A549 (cell line): ENCODE results near the gene IKZF5. TPM values are rescaled to one million over a fixed set of nuclear protein-coding genes. Genes with fewer than 3 reads are reported as not detected.

Source experiments
- ATAC-seq, 2 experiments: fragments of 200-7000 bp in 1 of 2; fragments of >200 bp in 1 of 2; cut with Nextera tagmentation in 1 of 2; cut with Tn5 transposase in 1 of 2; 3 replicates each; pipeline versions ENCODE4 v1.8.0 to v1.9.1; 2018 to 2020; ENCODE audit warnings: mild to moderate bottlenecking in 1 of 2, moderate library complexity in 1 of 2
- CTCF ChIA-PET: fragments of 300-600 bp; sonication (Branson Sonifier 250); formaldehyde crosslinking; extraction: SDS; loops from one replicate; lab custom pipeline; 2021; ENCODE audit warnings: antibody characterized with exemption, inconsistent platforms; lab: Yijun Ruan, JAX
- POLR2A ChIA-PET: fragments of 350-600 bp; formaldehyde crosslinking; extraction: SDS; loops from one replicate; lab custom pipeline; 2021; ENCODE audit warnings: antibody characterized with exemption, inconsistent platforms; lab: Yijun Ruan, JAX
- DNase-seq, 2 experiments: peaks; one replicate each; pipeline versions ENCODE4 v3.0.0 to v3.0.0-alpha.2; 2011 to 2016; ENCODE audit warnings: low read depth in 1 of 2, low spot score in 1 of 2
- FAIRE-seq: peaks from 2 replicates; lab custom pipeline; 2011; peaks lifted over from hg19 to GRCh38; lab: Jason Lieb, UNC
- H3K27ac ChIP-seq, 2 experiments: fragments of >200 bp; sonication (Bioruptor Twin); formaldehyde crosslinking; 3 replicates each; pipeline ENCODE4 v1.5.1; 2016 to 2017
- H3K4me1 ChIP-seq: fragments of >200 bp; sonication (Bioruptor Twin); formaldehyde crosslinking; 3 replicates; pipeline ENCODE4 v1.6.1; 2016
- H3K4me2 ChIP-seq: fragments of >200 bp; sonication (Bioruptor Twin); formaldehyde crosslinking; 3 replicates; pipeline ENCODE4 v1.6.1; 2016
- H3K4me3 ChIP-seq: fragments of >200 bp; sonication (Bioruptor Twin); formaldehyde crosslinking; 3 replicates; pipeline ENCODE4 v1.5.1; 2016
- H3K9me3 ChIP-seq: fragments of >200 bp; sonication (Bioruptor Twin); formaldehyde crosslinking; 3 replicates; pipeline ENCODE4 v1.6.1; 2016
- ATOH8 ChIP-seq: fragments of 250-450 bp; sonication (Bioruptor Pico); IDR thresholded peaks from 2 replicates; pipeline ENCODE4 v1.5.0; 2020; ENCODE audit warnings: low read depth, mild to moderate bottlenecking, moderate library complexity
- BHLHE40 ChIP-seq: IDR thresholded peaks from 2 replicates; pipeline ENCODE4 v1.6.1; 2012; ENCODE audit warnings: low read depth, low read length, inconsistent platforms
- CBX2 ChIP-seq: fragments of 200-600 bp; sonication (generic); IDR thresholded peaks from 2 replicates; pipeline ENCODE4 v1.6.1; 2016; ENCODE audit warnings: low read depth, mild to moderate bottlenecking, borderline replicate concordance
- CEBPB ChIP-seq, 2 experiments: fragments of >200 bp in 1 of 2; sonication (Bioruptor Twin) in 1 of 2; formaldehyde crosslinking in 1 of 2; IDR thresholded peaks; 2 replicates each; pipeline ENCODE4 v1.6.1; 2012 to 2016
- CHD4 ChIP-seq: fragments of 200-600 bp; sonication (generic); IDR thresholded peaks from 2 replicates; pipeline ENCODE4 v1.6.1; 2016; ENCODE audit warnings: antibody characterized with exemption, mild to moderate bottlenecking, borderline replicate concordance
- EHMT2 ChIP-seq: fragments of 200-600 bp; sonication (generic); IDR thresholded peaks from 2 replicates; pipeline ENCODE4 v1.6.1; 2016; ENCODE audit warnings: antibody characterized with exemption, low read depth, mild to moderate bottlenecking, moderate library complexity
- ELK1 ChIP-seq: fragments of 150-350 bp; IDR thresholded peaks from 2 replicates; pipeline ENCODE4 v1.6.1; 2014; ENCODE audit warnings: low read depth, mild to moderate bottlenecking, low read length
- FOSB ChIP-seq: fragments of 250-450 bp; sonication (Bioruptor Pico); IDR thresholded peaks from 2 replicates; pipeline ENCODE4 v1.5.0; 2020; ENCODE audit warnings: mild to moderate bottlenecking, moderate library complexity
- FOXS1 ChIP-seq: fragments of 250-450 bp; sonication (Bioruptor Pico); IDR thresholded peaks from 2 replicates; pipeline ENCODE4 v1.5.0; 2020; ENCODE audit warnings: mild to moderate bottlenecking, moderate library complexity
- GATA3 ChIP-seq: IDR thresholded peaks from 2 replicates; pipeline ENCODE4 v1.6.1; 2012; ENCODE audit warnings: borderline replicate concordance
- HDAC2 ChIP-seq: fragments of 200-600 bp; sonication (generic); IDR thresholded peaks from 2 replicates; pipeline ENCODE4 v1.6.1; 2016
- HOXB13 ChIP-seq: fragments of 250-450 bp; sonication (Bioruptor Pico); IDR thresholded peaks from 2 replicates; pipeline ENCODE4 v1.5.0; 2020; ENCODE audit warnings: low read depth, mild to moderate bottlenecking, moderate library complexity
- HOXB5 ChIP-seq: fragments of 250-450 bp; sonication (Bioruptor Pico); IDR thresholded peaks from 2 replicates; pipeline ENCODE4 v1.5.0; 2020; ENCODE audit warnings: mild to moderate bottlenecking, moderate library complexity
- JUN ChIP-seq, 2 experiments: fragments of >200 bp; sonication (Bioruptor Twin); formaldehyde crosslinking; IDR thresholded peaks; 2 replicates in 1 of 2; 3 replicates in 1 of 2; pipeline ENCODE4 v1.6.1; 2016 to 2017
- JUNB ChIP-seq: fragments of >200 bp; sonication (Bioruptor Twin); formaldehyde crosslinking; IDR thresholded peaks from 2 replicates; pipeline ENCODE4 v1.6.1; 2016
- KDM5A ChIP-seq: fragments of 200-600 bp; sonication (generic); IDR thresholded peaks from 2 replicates; pipeline ENCODE4 v1.6.1; 2016; ENCODE audit warnings: antibody characterized with exemption, mild to moderate bottlenecking
- MAX ChIP-seq: IDR thresholded peaks from 2 replicates; pipeline ENCODE4 v1.6.1; 2012
- MYC ChIP-seq: IDR thresholded peaks from 2 replicates; pipeline ENCODE4 v1.6.1; 2012; ENCODE audit warnings: mild to moderate bottlenecking, inconsistent platforms, low read length, improper control_type of control experiment, borderline replicate concordance
- NR3C1 ChIP-seq: fragments of >200 bp; sonication (Bioruptor Twin); formaldehyde crosslinking; IDR thresholded peaks from 3 replicates; pipeline ENCODE4 v1.6.1; 2017
- PBX3 ChIP-seq: IDR thresholded peaks from 2 replicates; pipeline ENCODE4 v1.6.1; 2012
- PHF8 ChIP-seq: fragments of 200-600 bp; sonication (generic); IDR thresholded peaks from 2 replicates; pipeline ENCODE4 v1.6.1; 2016; ENCODE audit warnings: low read depth, mild to moderate bottlenecking, antibody characterized with exemption, moderate library complexity, borderline replicate concordance
- POLR2AphosphoS2 ChIP-seq: conservative IDR thresholded peaks from 2 replicates; pipeline ENCODE4 v1.6.1; 2012; ENCODE audit warnings: low read length, improper control_type of control experiment, inconsistent platforms
- RARB ChIP-seq: fragments of 250-450 bp; sonication (Bioruptor Pico); IDR thresholded peaks from 2 replicates; pipeline ENCODE4 v1.8.0; 2021; ENCODE audit warnings: mild to moderate bottlenecking, moderate library complexity
- RCOR1 ChIP-seq: fragments of 150-350 bp; IDR thresholded peaks from 2 replicates; pipeline ENCODE4 v1.6.1; 2014; ENCODE audit warnings: antibody characterized with exemption, low read length, low read depth
- RFX5 ChIP-seq: fragments of 450-650 bp; IDR thresholded peaks from 2 replicates; pipeline ENCODE4 v1.7.1; 2014; ENCODE audit warnings: antibody characterized with exemption, mild to moderate bottlenecking, moderate library complexity
- RNF2 ChIP-seq: fragments of 200-600 bp; sonication (generic); IDR thresholded peaks from 2 replicates; pipeline ENCODE4 v1.6.1; 2016; ENCODE audit warnings: low read depth, mild to moderate bottlenecking, antibody characterized with exemption, moderate library complexity, borderline replicate concordance
- SMC3 ChIP-seq: fragments of >200 bp; sonication (Bioruptor Twin); formaldehyde crosslinking; IDR thresholded peaks from 3 replicates; pipeline ENCODE4 v1.6.1; 2018; ENCODE audit warnings: inconsistent platforms
- TFCP2L1 ChIP-seq: fragments of 250-450 bp; sonication (Bioruptor Pico); IDR thresholded peaks from 2 replicates; pipeline ENCODE4 v1.5.0; 2021; ENCODE audit warnings: mild to moderate bottlenecking
- TP53 ChIP-seq: fragments of 250-450 bp; sonication (Bioruptor Pico); IDR thresholded peaks from 2 replicates; pipeline ENCODE4 v1.5.0; 2021; ENCODE audit warnings: mild to moderate bottlenecking, moderate library complexity
- WGBS: methylation state at CpG from one replicate; pipeline ENCODE4 v1.1.6; 2017; ENCODE audit errors: missing lambda C conversion rate; 5-methylcytosine and 5-hydroxymethylcytosine counted together
- polyA plus RNA-seq, 4 experiments: library from polyadenylated mRNA; depleted of rRNA in 3 of 4; stranded (reverse); fragments of >200 nt; fragmentation: RNase III in 1 of 4; extraction: RNeasy Plus Mini Kit Qiagen cat#74134 plus additional on column Dnase treatment in 1 of 4; gene quantifications; 2 replicates in 3 of 4; 3 replicates in 1 of 4; pipeline ENCODE4 v1.2.3, GENCODE V29; 2011 to 2017
- TF ChIP-seq, protein P1 (sequence below): fragments of >200 bp; sonication (Bioruptor Twin); formaldehyde crosslinking; IDR thresholded peaks from 2 replicates; pipeline ENCODE4 v1.6.1; 2016
- TF ChIP-seq, protein P2 (sequence below): fragments of >200 bp; sonication (Bioruptor Twin); formaldehyde crosslinking; IDR thresholded peaks from 3 replicates; pipeline ENCODE4 v1.5.1; 2016
- TF ChIP-seq, protein P3 (sequence below): IDR thresholded peaks from 2 replicates; pipeline ENCODE4 v1.6.1; 2012; ENCODE audit warnings: low read depth, borderline replicate concordance

The IKZF5 gene
- polyA plus RNA-seq, 2 of the 4 experiments (the other 2 are of a cell fraction): 5.0 to 10.2 TPM

DNA sequence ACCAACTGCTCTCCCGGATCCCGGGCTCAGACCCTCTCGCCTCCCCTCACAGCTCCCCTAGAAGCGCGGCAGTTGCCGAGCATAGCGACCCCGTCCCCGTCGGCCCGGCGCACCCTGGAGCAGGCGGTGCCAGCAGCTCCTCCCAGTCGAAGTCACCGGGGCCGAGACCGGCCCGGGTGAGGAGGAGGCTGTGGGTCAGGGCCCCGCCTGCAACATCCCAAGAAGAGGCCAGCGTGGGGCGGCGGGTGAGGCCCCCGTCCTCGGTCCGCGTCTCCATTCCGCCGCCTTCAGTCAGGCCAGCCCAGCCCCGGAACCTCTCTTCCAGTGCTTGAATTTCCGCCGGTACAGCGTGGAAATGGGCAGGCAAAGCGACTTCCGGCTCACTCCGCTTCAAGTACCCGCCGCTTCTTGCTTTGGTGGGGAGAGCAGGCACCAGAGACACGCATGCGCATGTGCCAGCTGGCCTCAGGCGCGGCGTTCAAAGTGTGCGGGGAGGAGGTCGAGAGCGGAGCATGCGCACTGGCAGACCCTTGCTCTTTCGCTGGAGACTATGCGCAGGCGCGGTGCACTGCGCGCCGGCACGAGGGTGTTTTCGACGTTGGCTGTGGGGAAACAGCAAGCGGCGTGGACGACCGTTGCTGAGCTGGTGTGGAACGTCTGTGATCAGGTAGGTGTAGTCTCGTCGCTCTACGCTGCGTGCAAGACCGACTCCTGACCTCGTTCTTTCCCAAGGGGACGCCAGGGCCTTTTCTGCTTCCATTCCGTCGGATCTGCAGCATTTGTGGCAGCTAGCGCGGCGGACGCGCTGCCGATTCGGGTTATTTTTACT is 54.5 kb downstream of the IKZF5 start, which contains the start of gene C10orf88 (continued):
- TF ChIP-seq PHF8 (peak; percentile 38; the same call in 1 of the 2 replicates), EHMT2 (no peak), NR3C1 (no peak), FOSB (CRISPR knock-in tag) (no peak), ELK1 (no peak), JUN (IDR thresholded peaks at IDR 0.05) (peak; percentile 71 to 87; a peak in 4 of 5 replicates), HOXB13 (CRISPR knock-in tag) (peak; percentile 91), CHD4 (no peak), RARB (CRISPR knock-in tag) (no peak), POLR2AphosphoS2 (no peak), RNF2 (peak; percentile 99), MAX (peak; percentile 100), ATOH8 (peak; percentile 86; the same call in 1 of the 2 replicates), CBX2 (no peak), KDM5A (peak; percentile 39; the same call in 1 of the 2 replicates), TFCP2L1 (no peak), RFX5 (no peak), HDAC2 (peak; percentile 45; the same call in 1 of the 2 replicates), MYC (no peak; the same call in 1 of the 2 replicates), SMC3 (no peak; the same call in 2 of the 3 replicates), RCOR1 (no peak), HOXB5 (CRISPR knock-in tag) (peak; percentile 92), JUNB (no peak)
- TF ChIP-seq, protein P1, sequence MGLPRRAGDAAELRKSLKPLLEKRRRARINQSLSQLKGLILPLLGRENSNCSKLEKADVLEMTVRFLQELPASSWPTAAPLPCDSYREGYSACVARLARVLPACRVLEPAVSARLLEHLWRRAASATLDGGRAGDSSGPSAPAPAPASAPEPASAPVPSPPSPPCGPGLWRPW: no peak
- TF ChIP-seq, protein P2, sequence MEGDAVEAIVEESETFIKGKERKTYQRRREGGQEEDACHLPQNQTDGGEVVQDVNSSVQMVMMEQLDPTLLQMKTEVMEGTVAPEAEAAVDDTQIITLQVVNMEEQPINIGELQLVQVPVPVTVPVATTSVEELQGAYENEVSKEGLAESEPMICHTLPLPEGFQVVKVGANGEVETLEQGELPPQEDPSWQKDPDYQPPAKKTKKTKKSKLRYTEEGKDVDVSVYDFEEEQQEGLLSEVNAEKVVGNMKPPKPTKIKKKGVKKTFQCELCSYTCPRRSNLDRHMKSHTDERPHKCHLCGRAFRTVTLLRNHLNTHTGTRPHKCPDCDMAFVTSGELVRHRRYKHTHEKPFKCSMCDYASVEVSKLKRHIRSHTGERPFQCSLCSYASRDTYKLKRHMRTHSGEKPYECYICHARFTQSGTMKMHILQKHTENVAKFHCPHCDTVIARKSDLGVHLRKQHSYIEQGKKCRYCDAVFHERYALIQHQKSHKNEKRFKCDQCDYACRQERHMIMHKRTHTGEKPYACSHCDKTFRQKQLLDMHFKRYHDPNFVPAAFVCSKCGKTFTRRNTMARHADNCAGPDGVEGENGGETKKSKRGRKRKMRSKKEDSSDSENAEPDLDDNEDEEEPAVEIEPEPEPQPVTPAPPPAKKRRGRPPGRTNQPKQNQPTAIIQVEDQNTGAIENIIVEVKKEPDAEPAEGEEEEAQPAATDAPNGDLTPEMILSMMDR: no peak

GRCh38 chr10:122949296-122949695 is 59.3 kb downstream of the IKZF5 start:
- Histone ChIP-seq H3K4me2 (no peak overlapping the region), H3K4me3 (no peak overlapping the region), H3K9me3 (no peaks in the 10 kb centered on the region), H3K27ac (no peak overlapping the region), H3K4me1 (peaks cover 15% of the 10 kb centered on the region; the same call in 2 of the 3 replicates)
- DNase-seq: no peak
- WGBS: 94% methylated on average over 3 of the region's 3 CpGs
- ChIA-PET CTCF (no interaction called here), POLR2A (interaction anchor here (1.4 kb wide), 1 partner anchor 31 kb away, joined by 3 read pairs; the partner anchor contains the start of gene PSTK)
- FAIRE-seq: no peak
- no peak for ATAC-seq
- TF ChIP-seq ATOH8 (no peak), MAX (no peak), NR3C1 (no peak), BHLHE40 (no peak), POLR2AphosphoS2 (no peak), JUNB (no peak), TP53 (CRISPR knock-in tag) (no peak), GATA3 (no peak), PBX3 (no peak), CEBPB (IDR thresholded peaks at IDR 0.05) (no peak), EHMT2 (no peak), FOXS1 (no peak)
- TF ChIP-seq, protein P3, sequence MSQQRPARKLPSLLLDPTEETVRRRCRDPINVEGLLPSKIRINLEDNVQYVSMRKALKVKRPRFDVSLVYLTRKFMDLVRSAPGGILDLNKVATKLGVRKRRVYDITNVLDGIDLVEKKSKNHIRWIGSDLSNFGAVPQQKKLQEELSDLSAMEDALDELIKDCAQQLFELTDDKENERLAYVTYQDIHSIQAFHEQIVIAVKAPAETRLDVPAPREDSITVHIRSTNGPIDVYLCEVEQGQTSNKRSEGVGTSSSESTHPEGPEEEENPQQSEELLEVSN: no peak
